Measurements from ENCODE around the gene GTF2F1. TPM values are rescaled to one million over a fixed set of nuclear protein-coding genes. Genes with fewer than 3 reads are reported as not detected.
"Not testable (repeated sequence)": the region's sequence is repeated elsewhere in the genome, so short reads cannot be mapped to it uniquely, and the experiment has no call there.

The GTF2F1 gene
- polyA plus RNA-seq, 1 donor: 99.4 TPM

DNA sequence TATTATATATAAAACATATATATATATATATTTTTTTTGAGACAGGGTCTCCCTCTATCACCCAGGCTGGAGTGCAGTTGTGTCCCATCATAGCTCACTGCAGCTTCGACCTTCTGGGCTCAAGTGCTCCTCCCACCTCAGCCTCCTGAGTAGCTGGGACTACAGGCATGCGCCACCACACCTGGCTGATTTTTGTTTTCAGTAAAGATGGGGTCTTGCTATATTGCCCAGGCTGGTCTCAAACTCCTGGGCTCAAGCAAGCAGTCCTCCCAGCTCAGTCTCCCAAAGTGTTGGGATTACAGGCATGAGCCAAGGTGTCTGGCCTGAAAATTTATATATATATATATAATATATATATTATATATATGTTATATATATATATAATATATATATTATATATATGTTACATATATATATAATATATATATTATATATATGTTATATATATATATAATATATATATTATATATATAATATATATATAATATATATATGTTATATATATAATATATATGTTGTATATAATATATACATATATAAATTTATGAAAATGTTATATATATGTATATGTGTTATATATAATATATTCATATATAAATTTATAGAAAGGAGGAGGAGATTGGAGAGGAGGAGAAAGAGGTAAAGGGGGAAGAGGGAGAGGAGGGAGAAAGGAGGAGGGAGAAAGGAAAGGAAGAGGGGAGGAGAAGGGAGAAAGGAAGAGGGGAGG is 35.9 kb upstream of the GTF2F1 start:
- H3K27me3 ChIP-seq (ENCODE audit: control insufficient read depth, insufficient read depth, low read length); DNase-seq; H3K36me3 ChIP-seq (ENCODE audit: control insufficient read depth, insufficient read depth, low read length); H3K4me1 ChIP-seq (ENCODE audit: control insufficient read depth, insufficient read depth, low read length); H3K27ac ChIP-seq (ENCODE audit: low read length); H3K4me3 ChIP-seq (ENCODE audit: low read length); H3K9me3 ChIP-seq (ENCODE audit: control insufficient read depth, low read depth, low read length): not testable (repeated sequence)
- no CpG with 5 or more reads among the region's 2 CpGs for WGBS (ENCODE audit: insufficient coverage, low lambda C conversion rate)

DNA sequence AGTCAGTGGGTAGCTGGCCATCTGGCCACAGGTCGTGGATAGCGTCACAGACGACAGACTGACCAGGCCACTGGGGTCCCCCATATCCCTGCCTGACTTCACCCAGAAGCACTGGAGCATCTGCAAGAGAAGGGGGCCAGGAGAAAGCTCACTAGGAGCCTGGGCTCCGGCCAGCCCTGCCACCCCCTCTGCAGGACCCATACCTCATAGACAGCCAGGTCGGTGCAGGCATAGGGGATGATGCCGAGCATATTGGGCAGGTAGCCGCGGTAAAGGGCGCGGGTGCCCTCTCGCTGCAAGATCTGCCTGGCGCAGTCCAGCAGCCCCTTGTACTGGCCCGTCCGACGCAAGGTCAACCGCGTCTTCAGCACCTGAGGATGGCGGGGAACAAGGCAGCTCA is 34.2 kb upstream of the GTF2F1 start:
- H3K27ac ChIP-seq (ENCODE audit: low read length): no peak overlapping the region
- no CpG with 5 or more reads among the region's 18 CpGs for WGBS (ENCODE audit: insufficient coverage, low lambda C conversion rate)
- no peak overlapping the region for H3K4me3 ChIP-seq (ENCODE audit: low read length)
- H3K4me1 ChIP-seq (ENCODE audit: control insufficient read depth, insufficient read depth, low read length): peaks cover 12% of the 10 kb centered on the region
- DNase-seq: no peak
- H3K36me3 ChIP-seq (ENCODE audit: control insufficient read depth, insufficient read depth, low read length): peaks cover 5% of the 10 kb centered on the region
- peaks cover 8% of the 10 kb centered on the region for H3K9me3 ChIP-seq (ENCODE audit: control insufficient read depth, low read depth, low read length)
- peaks cover 7% of the 10 kb centered on the region for H3K27me3 ChIP-seq (ENCODE audit: control insufficient read depth, insufficient read depth, low read length)

DNA sequence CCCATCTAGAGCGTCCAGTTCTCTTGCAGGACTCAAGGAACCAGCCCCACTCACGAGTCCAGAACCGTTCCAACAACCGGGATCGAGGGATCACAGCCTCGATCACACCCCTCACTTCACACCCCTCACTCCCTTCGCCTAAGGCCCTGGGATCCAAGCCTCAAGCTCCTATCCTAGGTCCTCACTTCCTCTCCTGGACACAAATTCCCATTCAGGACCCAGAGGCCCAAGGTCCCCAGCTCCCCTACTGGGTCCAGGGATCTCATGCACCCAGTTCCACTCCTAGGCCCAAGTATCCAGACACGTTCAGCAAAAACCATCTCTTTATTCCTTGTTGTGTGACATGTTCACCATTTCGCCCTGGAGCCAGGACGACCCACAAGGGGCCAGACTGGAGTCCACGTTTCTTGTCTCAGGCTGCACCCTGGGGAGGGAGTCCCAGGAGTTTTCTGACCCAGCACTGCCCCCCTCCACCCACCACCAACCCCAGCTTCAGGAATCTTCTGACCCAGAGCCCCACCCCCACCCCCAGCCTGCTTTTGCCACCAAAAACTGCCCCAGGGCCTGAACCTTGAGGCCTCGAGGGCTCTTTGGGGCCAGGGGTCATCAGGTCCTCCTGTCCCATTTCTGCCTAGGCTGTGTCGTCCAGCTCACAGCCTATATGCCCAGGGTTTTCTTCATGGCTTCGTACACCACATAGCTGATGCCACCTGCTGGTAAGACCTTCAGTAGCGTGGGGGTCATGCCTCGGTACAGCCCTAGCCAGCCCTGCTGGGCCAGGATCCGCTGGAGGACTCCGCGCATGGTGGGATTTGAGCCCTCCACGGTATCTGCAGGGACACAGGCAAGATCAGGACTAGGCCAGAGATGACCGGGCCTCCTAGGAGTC is 33.0 kb upstream of the GTF2F1 start:
- DNase-seq: no peak
- H3K4me3 ChIP-seq (ENCODE audit: low read length): peak overlapping the region; percentile 7
- H3K27ac ChIP-seq (ENCODE audit: low read length): peak overlapping the region; percentile 55
- H3K9me3 ChIP-seq (ENCODE audit: control insufficient read depth, low read depth, low read length): peaks cover 8% of the 10 kb centered on the region
- H3K4me1 ChIP-seq (ENCODE audit: control insufficient read depth, insufficient read depth, low read length): peaks cover 12% of the 10 kb centered on the region
- WGBS (ENCODE audit: insufficient coverage, low lambda C conversion rate): no CpG with 5 or more reads among the region's 21 CpGs
- H3K27me3 ChIP-seq (ENCODE audit: control insufficient read depth, insufficient read depth, low read length): peaks cover 7% of the 10 kb centered on the region
- peaks cover 16% of the 10 kb centered on the region for H3K36me3 ChIP-seq (ENCODE audit: control insufficient read depth, insufficient read depth, low read length)

DNA sequence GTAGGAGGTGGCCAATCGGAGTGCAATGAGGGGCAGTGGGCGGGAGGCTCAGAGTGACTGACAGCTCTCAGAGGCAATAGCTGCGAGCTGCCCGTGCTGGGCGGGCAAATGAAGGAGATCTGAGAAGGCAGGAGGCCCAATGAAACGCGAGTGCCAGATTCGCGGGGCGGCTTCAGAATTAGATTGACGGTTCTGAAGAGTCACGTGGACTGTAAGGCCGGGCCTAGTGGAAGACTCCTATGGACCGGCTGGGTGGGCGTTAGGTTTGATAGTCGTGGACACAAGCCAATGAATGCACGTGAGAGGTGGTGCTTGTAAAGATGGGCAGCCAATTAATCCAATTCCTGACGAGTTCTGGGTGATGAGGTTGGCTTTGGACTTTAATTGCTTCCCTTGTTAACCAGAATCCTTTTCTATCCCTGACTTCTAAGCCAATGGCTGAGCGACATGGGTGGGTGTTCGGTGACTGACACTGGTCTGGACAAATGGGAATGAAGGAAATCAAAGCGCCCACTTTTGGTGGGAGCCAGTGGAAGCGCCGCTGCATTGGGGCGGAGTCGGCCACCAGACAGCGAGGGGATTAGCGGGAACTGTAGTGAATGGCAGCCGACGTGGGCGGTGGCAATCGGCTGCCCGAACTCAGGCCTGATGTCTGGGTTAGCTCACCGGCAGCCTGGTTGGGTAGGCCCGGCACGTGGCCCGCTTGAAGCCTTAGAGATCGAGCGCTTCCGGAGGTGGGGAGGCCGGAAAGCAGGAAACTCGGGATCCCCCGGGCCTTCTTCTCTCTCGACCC is 32.2 kb upstream of the GTF2F1 start:
- peaks cover 24% of the 10 kb centered on the region for H3K36me3 ChIP-seq (ENCODE audit: control insufficient read depth, insufficient read depth, low read length)

GRCh38 chr19:6424195-6424938 is 31.4 kb upstream of the GTF2F1 start, which contains the start of gene KHSRP:
KHSRP (minus strand) TSS chr19:6424811; CDS start chr19:6424701, 110 bp downstream.
- WGBS (ENCODE audit: insufficient coverage, low lambda C conversion rate): no CpG with 5 or more reads among the region's 114 CpGs
- H3K27me3 ChIP-seq (ENCODE audit: control insufficient read depth, insufficient read depth, low read length): peaks cover 1% of the 10 kb centered on the region
- H3K4me1 ChIP-seq (ENCODE audit: control insufficient read depth, insufficient read depth, low read length): peaks cover 12% of the 10 kb centered on the region
- peaks cover 8% of the 10 kb centered on the region for H3K9me3 ChIP-seq (ENCODE audit: control insufficient read depth, low read depth, low read length)
- H3K27ac ChIP-seq (ENCODE audit: low read length): peak within 1 kb of the TSS; percentile 55
- peaks cover 32% of the 10 kb centered on the region for H3K36me3 ChIP-seq (ENCODE audit: control insufficient read depth, insufficient read depth, low read length)
- peak within 1 kb of the TSS; percentile 83 for H3K4me3 ChIP-seq (ENCODE audit: low read length)
- no peak for DNase-seq

More for the DNA sequence above, 32.2 kb upstream of the GTF2F1 start:
- H3K27ac ChIP-seq (ENCODE audit: low read length): peak overlapping the region; percentile 55
- DNase-seq: peak; percentile 100
- peaks cover 12% of the 10 kb centered on the region for H3K4me1 ChIP-seq (ENCODE audit: control insufficient read depth, insufficient read depth, low read length)
- H3K27me3 ChIP-seq (ENCODE audit: control insufficient read depth, insufficient read depth, low read length): peaks cover 7% of the 10 kb centered on the region
- H3K4me3 ChIP-seq (ENCODE audit: low read length): peak overlapping the region; percentile 7
- H3K9me3 ChIP-seq (ENCODE audit: control insufficient read depth, low read depth, low read length): peaks cover 8% of the 10 kb centered on the region
- WGBS (ENCODE audit: insufficient coverage, low lambda C conversion rate): no CpG with 5 or more reads among the region's 43 CpGs

GRCh38 chr19:6423499-6424194 is 30.7 kb upstream of the GTF2F1 start:
- peak overlapping the region; percentile 41 for H3K27ac ChIP-seq (ENCODE audit: low read length)
- H3K4me3 ChIP-seq (ENCODE audit: low read length): peak overlapping the region; percentile 83
- peak in 1 of 2 donors; percentile 54 for DNase-seq
- H3K27me3 ChIP-seq (ENCODE audit: control insufficient read depth, insufficient read depth, low read length): no peaks in the 10 kb centered on the region
- peaks cover 12% of the 10 kb centered on the region for H3K4me1 ChIP-seq (ENCODE audit: control insufficient read depth, insufficient read depth, low read length)
- H3K36me3 ChIP-seq (ENCODE audit: control insufficient read depth, insufficient read depth, low read length): peaks cover 39% of the 10 kb centered on the region
- WGBS (ENCODE audit: insufficient coverage, low lambda C conversion rate): no CpG with 5 or more reads among the region's 20 CpGs
- H3K9me3 ChIP-seq (ENCODE audit: control insufficient read depth, low read depth, low read length): peaks cover 8% of the 10 kb centered on the region

DNA sequence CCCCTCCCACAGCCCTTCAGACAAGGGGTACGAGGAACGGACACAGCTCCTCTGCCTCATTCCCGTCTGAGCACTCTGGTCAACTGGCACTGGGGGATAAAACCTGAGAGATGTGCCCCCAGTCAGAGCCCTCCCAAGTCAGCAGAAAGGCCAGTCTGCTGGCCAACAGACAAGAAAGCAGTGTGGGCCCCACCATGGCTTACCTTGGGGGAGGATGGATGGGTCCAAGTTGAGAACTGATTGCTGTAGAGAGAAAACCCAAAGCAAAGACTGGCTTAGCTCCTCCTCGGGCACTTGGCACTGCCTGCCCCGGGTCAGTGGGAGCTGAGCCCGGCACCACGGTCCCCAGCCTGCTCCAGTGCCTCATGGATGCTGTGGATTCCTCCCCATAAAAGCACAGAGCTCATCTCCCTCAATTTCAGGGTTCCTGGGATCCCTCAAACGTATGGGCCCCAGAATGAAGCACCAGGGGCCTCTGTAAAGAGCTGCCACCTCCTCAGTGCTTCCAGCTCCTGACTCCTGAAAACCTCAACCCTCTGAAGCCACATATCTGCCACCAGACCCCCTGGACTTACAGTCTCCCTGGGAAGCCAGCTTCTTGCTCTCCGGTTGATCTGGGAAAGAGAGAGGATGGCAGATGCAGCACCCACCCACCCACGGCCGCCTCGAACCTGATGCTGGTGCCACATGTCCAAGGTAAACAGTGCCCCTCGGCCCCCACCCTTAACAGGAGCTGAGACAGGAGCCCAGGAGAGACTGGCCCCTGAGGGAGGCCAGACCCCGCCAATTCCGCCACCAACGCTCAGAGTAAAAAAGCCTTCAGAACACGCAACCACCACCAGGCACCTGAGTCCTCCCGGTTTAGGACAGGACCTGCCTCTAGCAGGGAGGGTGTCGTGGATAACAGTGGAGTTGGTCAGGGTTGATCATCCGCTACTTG is 28.4 kb upstream of the GTF2F1 start:
- whole genome bisulfite sequencing (ENCODE audit: insufficient coverage, low lambda C conversion rate): no CpG with 5 or more reads among the region's 20 CpGs
- peaks cover 62% of the 10 kb centered on the region for H3K36me3 ChIP-seq (ENCODE audit: control insufficient read depth, insufficient read depth, low read length)
- no peak overlapping the region for H3K4me3 ChIP-seq (ENCODE audit: low read length)
- H3K27ac ChIP-seq (ENCODE audit: low read length): no peak overlapping the region
- peaks cover 12% of the 10 kb centered on the region for H3K4me1 ChIP-seq (ENCODE audit: control insufficient read depth, insufficient read depth, low read length)
- no peaks in the 10 kb centered on the region for H3K27me3 ChIP-seq (ENCODE audit: control insufficient read depth, insufficient read depth, low read length)
- H3K9me3 ChIP-seq (ENCODE audit: control insufficient read depth, low read depth, low read length): peaks cover 8% of the 10 kb centered on the region
- no peak for DNase-seq

- H3K4me1 ChIP-seq (ENCODE audit: control insufficient read depth, insufficient read depth, low read length): peaks cover 8% of the 10 kb centered on the region
- H3K9me3 ChIP-seq (ENCODE audit: control insufficient read depth, low read depth, low read length): peaks cover 5% of the 10 kb centered on the region
- no peak overlapping the region for H3K27ac ChIP-seq (ENCODE audit: low read length)
- no peak overlapping the region for H3K4me3 ChIP-seq (ENCODE audit: low read length)
- no peaks in the 10 kb centered on the region for H3K27me3 ChIP-seq (ENCODE audit: control insufficient read depth, insufficient read depth, low read length)
- no peak for DNase-seq
- peaks cover 86% of the 10 kb centered on the region for H3K36me3 ChIP-seq (ENCODE audit: control insufficient read depth, insufficient read depth, low read length)
- no CpG with 5 or more reads among the region's 19 CpGs for WGBS (ENCODE audit: insufficient coverage, low lambda C conversion rate)
These were observed 25.6 kb upstream of the GTF2F1 start for GRCh38 chr19:6418562-6418932.

Measured in large intestine (tissue), 3 donors.